Caco-2 (cell line): ENCODE results near the gene UBE2A. TPM values are rescaled to one million over a fixed set of nuclear protein-coding genes. Genes with fewer than 3 reads are reported as not detected.

ENCODE experiments used
- BruUV-seq: library from RNA; stranded (reverse); fragments of 400-500 nt; replicated peaks from 2 replicates; lab custom pipeline; 2021; lab: Mats Ljungman, UMichigan
- CTCF ChIA-PET: fragments of 300-600 bp; sonication (Branson Sonifier 250); formaldehyde crosslinking; loops from one replicate; lab custom pipeline; 2022; ENCODE audit warnings: antibody characterized with exemption; lab: Charles Lee
- POLR2A ChIA-PET: fragments of 300-600 bp; sonication (Branson Sonifier 250); formaldehyde crosslinking; loops from one replicate; lab custom pipeline; 2022; ENCODE audit warnings: antibody characterized with exemption; lab: Charles Lee
- DNase-seq, 2 experiments: peaks; one replicate each; pipeline versions ENCODE4 v3.0.0 to v3.0.0-alpha.2; 2020 to 2022
- H3K27me3 ChIP-seq: replicated peaks from 2 replicates; pipeline ENCODE4 v1.6.0; 2011; ENCODE audit warnings: low read length; ENCODE audit not compliant: control insufficient read depth, insufficient read depth
- H3K36me3 ChIP-seq: 2 replicates; pipeline ENCODE4 v1.5.1; 2011; ENCODE audit warnings: low read length; ENCODE audit not compliant: control insufficient read depth, insufficient read depth
- H3K4me1 ChIP-seq: fragments of 250-450 bp; sonication (Bioruptor Pico); 2 replicates; pipeline ENCODE4 v1.5.1; 2020; ENCODE audit warnings: mild to moderate bottlenecking
- H3K4me3 ChIP-seq: 2 replicates; pipeline ENCODE4 v1.5.1; 2011; ENCODE audit warnings: low read depth, mild to moderate bottlenecking, control low read depth, low read length
- H3K9me3 ChIP-seq: fragments of 250-450 bp; sonication (Bioruptor Pico); 2 replicates; pipeline ENCODE4 v1.5.1; 2020; ENCODE audit warnings: mild to moderate bottlenecking, moderate library complexity
- H3K27ac Mint-ChIP-seq: one replicate; pipeline ENCODE4 v1.8.0; 2022; ENCODE audit warnings: mixed read lengths; ENCODE audit not compliant: unreplicated experiment
- H3K27me3 Mint-ChIP-seq: one replicate; pipeline ENCODE4 v1.8.0; 2022; ENCODE audit warnings: mixed read lengths; ENCODE audit not compliant: insufficient read depth, unreplicated experiment
- H3K36me3 Mint-ChIP-seq: one replicate; pipeline ENCODE4 v1.8.0; 2022; ENCODE audit warnings: mild to moderate bottlenecking, mixed read lengths; ENCODE audit not compliant: insufficient read depth, unreplicated experiment
- H3K4me1 Mint-ChIP-seq: one replicate; pipeline ENCODE4 v1.8.0; 2022; ENCODE audit warnings: low read depth, mixed read lengths; ENCODE audit not compliant: unreplicated experiment
- H3K4me3 Mint-ChIP-seq: one replicate; pipeline ENCODE4 v1.8.0; 2022; ENCODE audit warnings: mild to moderate bottlenecking, moderate library complexity, mixed read lengths; ENCODE audit not compliant: unreplicated experiment
- H3K9me3 Mint-ChIP-seq: one replicate; pipeline ENCODE4 v1.8.0; 2022; ENCODE audit warnings: mixed read lengths; ENCODE audit not compliant: unreplicated experiment
- intact Hi-C: fragments of 100-400 bp; cut with micrococcal nuclease; formaldehyde crosslinking; loops from one replicate; pipeline ENCODE4 v1.10.0; 2022; ENCODE audit not compliant: unreplicated experiment
- total RNA-seq: library from RNA; stranded (reverse); gene quantifications from 2 replicates; pipeline ENCODE4 v1.2.3, GENCODE V29; 2022
- TF ChIP-seq, protein P1 (sequence below), 2 experiments: fragments of 200-600 bp in 1 of 2; IDR thresholded peaks; 1 replicate in 1 of 2; 2 replicates in 1 of 2; pipeline versions ENCODE4 v1.5.1 to v1.8.0; 2011 to 2022; ENCODE audit warnings: antibody characterized with exemption in 1 of 2, control low read depth in 1 of 2, inconsistent platforms in 1 of 2, low read depth in 1 of 2, low read length in 1 of 2, mild to moderate bottlenecking in 1 of 2, moderate library complexity in 1 of 2; ENCODE audit not compliant: insufficient read depth in 1 of 2, severe bottlenecking in 1 of 2, unreplicated experiment in 1 of 2

Gene UBE2A
- total RNA-seq, 1 experiment from 2014 or later = 52.9 TPM

GRCh38 chrX:119624417-119624816 lies 50.1 kb downstream of the UBE2A start:
- H3K4me1 Mint-ChIP-seq = no peaks in the 10 kb centered on the region
- H3K4me3 Mint-ChIP-seq = no peak overlapping the region

GRCh38 chrX:119624951-119625668 lies 50.7 kb downstream of the UBE2A start:
- H3K4me1 ChIP-seq = no peaks in the 10 kb centered on the region
- Mint-ChIP-seq H3K4me3 (no peak overlapping the region), H3K4me1 (no peaks in the 10 kb centered on the region), H3K27me3 (no peaks in the 10 kb centered on the region), H3K36me3 (no peaks in the 10 kb centered on the region), H3K27ac (no peak overlapping the region), H3K9me3 (no peaks in the 10 kb centered on the region)
- no peaks in the 10 kb centered on the region for H3K9me3 ChIP-seq
- ChIA-PET POLR2A (no interaction called here), CTCF (interaction anchor here (0.7 kb wide), 1 partner anchor 576 kb away, joined by 5 read pairs; no protein-coding TSS in a partner anchor)
- DNase-seq = no peak
- H3K4me3 ChIP-seq = no peak overlapping the region
- TF ChIP-seq, protein P1, sequence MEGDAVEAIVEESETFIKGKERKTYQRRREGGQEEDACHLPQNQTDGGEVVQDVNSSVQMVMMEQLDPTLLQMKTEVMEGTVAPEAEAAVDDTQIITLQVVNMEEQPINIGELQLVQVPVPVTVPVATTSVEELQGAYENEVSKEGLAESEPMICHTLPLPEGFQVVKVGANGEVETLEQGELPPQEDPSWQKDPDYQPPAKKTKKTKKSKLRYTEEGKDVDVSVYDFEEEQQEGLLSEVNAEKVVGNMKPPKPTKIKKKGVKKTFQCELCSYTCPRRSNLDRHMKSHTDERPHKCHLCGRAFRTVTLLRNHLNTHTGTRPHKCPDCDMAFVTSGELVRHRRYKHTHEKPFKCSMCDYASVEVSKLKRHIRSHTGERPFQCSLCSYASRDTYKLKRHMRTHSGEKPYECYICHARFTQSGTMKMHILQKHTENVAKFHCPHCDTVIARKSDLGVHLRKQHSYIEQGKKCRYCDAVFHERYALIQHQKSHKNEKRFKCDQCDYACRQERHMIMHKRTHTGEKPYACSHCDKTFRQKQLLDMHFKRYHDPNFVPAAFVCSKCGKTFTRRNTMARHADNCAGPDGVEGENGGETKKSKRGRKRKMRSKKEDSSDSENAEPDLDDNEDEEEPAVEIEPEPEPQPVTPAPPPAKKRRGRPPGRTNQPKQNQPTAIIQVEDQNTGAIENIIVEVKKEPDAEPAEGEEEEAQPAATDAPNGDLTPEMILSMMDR (IDR thresholded peaks at IDR 0.05; ENCODE audit: insufficient read depth in 1 of 2, low read depth in 1 of 2, low read length in 1 of 2, severe bottlenecking in 1 of 2, unreplicated experiment in 1 of 2) = no peak
- BruUV-seq = no TSS peak
- no peaks in the 10 kb centered on the region for H3K27me3 ChIP-seq
- intact Hi-C loops = no loop called here
- H3K36me3 ChIP-seq = no peaks in the 10 kb centered on the region

More at GRCh38 chrX:119624417-119624816, 50.1 kb downstream of the UBE2A start:
- ChIA-PET POLR2A (no interaction called here), CTCF (interaction anchor here (0.7 kb wide), 1 partner anchor 577 kb away, joined by 5 read pairs; no protein-coding TSS in a partner anchor)
- H3K4me3 ChIP-seq = no peak overlapping the region
- TF ChIP-seq, protein P1 (IDR thresholded peaks at IDR 0.05; ENCODE audit: insufficient read depth in 1 of 2, low read depth in 1 of 2, low read length in 1 of 2, severe bottlenecking in 1 of 2, unreplicated experiment in 1 of 2) = no peak
- H3K9me3 ChIP-seq = no peaks in the 10 kb centered on the region
- no peaks in the 10 kb centered on the region for H3K27me3 ChIP-seq
- intact Hi-C loops = no loop called here
- Mint-ChIP-seq H3K27me3 (no peaks in the 10 kb centered on the region), H3K36me3 (no peaks in the 10 kb centered on the region), H3K27ac (no peak overlapping the region), H3K9me3 (no peaks in the 10 kb centered on the region)
- H3K4me1 ChIP-seq = no peaks in the 10 kb centered on the region
- no TSS peak for BruUV-seq
- H3K36me3 ChIP-seq = no peaks in the 10 kb centered on the region
- DNase-seq = no peak

- no peaks in the 10 kb centered on the region for H3K9me3 Mint-ChIP-seq
- ChIA-PET CTCF (no interaction called here), POLR2A (no interaction called here)
- intact Hi-C loops = no loop called here
- DNase-seq = no peak
- Histone ChIP-seq H3K36me3 (no peaks in the 10 kb centered on the region), H3K9me3 (no peaks in the 10 kb centered on the region), H3K27me3 (no peaks in the 10 kb centered on the region), H3K4me1 (no peaks in the 10 kb centered on the region), H3K4me3 (no peak overlapping the region)
- no peak overlapping the region for H3K4me3 Mint-ChIP-seq
- no peaks in the 10 kb centered on the region for H3K36me3 Mint-ChIP-seq
- BruUV-seq = no TSS peak
- H3K27me3 Mint-ChIP-seq = no peaks in the 10 kb centered on the region
- no peak overlapping the region for H3K27ac Mint-ChIP-seq
- TF ChIP-seq, protein P1 (IDR thresholded peaks at IDR 0.05; ENCODE audit: insufficient read depth in 1 of 2, low read depth in 1 of 2, low read length in 1 of 2, severe bottlenecking in 1 of 2, unreplicated experiment in 1 of 2) = no peak
- H3K4me1 Mint-ChIP-seq = no peaks in the 10 kb centered on the region
These were observed 51.5 kb downstream of the UBE2A start for GRCh38 chrX:119625843-119626242.

Other genes starting within 250 kb of the UBE2A start
- gene SLC25A43, start 175.2 kb upstream of the UBE2A start, total RNA-seq = 13.4 and 14.4 TPM in 2 replicates
- 416 and 445 TPM in 2 replicates for gene SLC25A5, start 106.1 kb upstream of the UBE2A start, total RNA-seq
- gene STEEP1, start 9.2 kb upstream of the UBE2A start, total RNA-seq = 22.7 and 29.2 TPM in 2 replicates
- gene NKRF, start 31.9 kb downstream of the UBE2A start, total RNA-seq = 14.4 and 16.6 TPM in 2 replicates
- gene SEPTIN6, start 118.6 kb downstream of the UBE2A start, total RNA-seq = 11.1 and 12.1 TPM in 2 replicates
- 2.0 and 2.2 TPM in 2 replicates for gene SOWAHD, start 184.0 kb downstream of the UBE2A start, total RNA-seq
- gene RPL39, start 217.1 kb downstream of the UBE2A start, total RNA-seq = 1,700 and 1,787 TPM in 2 replicates